GM19025 (cell line): ENCODE measurements around the gene WNT2B.

Experiments used
- ATAC-seq: cut with Tn5 transposase; IDR thresholded peaks from one replicate; pipeline ENCODE4 v1.9.1; 2021; ENCODE audit warnings: mild to moderate bottlenecking, low read depth, moderate library complexity; ENCODE audit not compliant: unreplicated experiment

Gene WNT2B

GRCh38 chr1:112563341-112563740, 54.6 kb downstream of the WNT2B start:
- no peak for ATAC-seq

- ATAC-seq: no peak
Observed at GRCh38 chr1:112564081-112564480, 55.3 kb downstream of the WNT2B start.

- ATAC-seq: no peak
Observed at GRCh38 chr1:112565800-112566199, 57.0 kb downstream of the WNT2B start.

- no peak for ATAC-seq
Observed at GRCh38 chr1:112575154-112575804, 66.5 kb downstream of the WNT2B start.

- no peak for ATAC-seq
Observed at GRCh38 chr1:112576240-112576639, 67.5 kb downstream of the WNT2B start.
